ENCODE measurements around the gene RIT2.

The RIT2 gene

GRCh38 chr18:42773870-42774269, 341.6 kb downstream of the RIT2 start:
- H3K4me1 ChIP-seq (ENCODE audit: control insufficient read depth, insufficient read depth, low read length, poor library complexity, severe bottlenecking): no peaks in the 10 kb centered on the region
- no peaks in the 10 kb centered on the region for H3K9me3 ChIP-seq (ENCODE audit: control insufficient read depth, low read length)
- no peak overlapping the region for H3K27ac ChIP-seq (ENCODE audit: low read depth, low read length, severe bottlenecking)
- H3K36me3 ChIP-seq (ENCODE audit: control insufficient read depth, insufficient read depth, low read length): no peaks in the 10 kb centered on the region
- H3K4me3 ChIP-seq (ENCODE audit: extremely low read depth, insufficient read depth, low read length, poor library complexity, severe bottlenecking): no peak overlapping the region
- WGBS, 2 experiments (ENCODE audit: insufficient coverage in 2 of 2): no CpG with 5 or more reads among the region's 1 CpG

GRCh38 chr18:42771936-42772335, 343.5 kb downstream of the RIT2 start:
- H3K9me3 ChIP-seq (ENCODE audit: control insufficient read depth, low read length): no peaks in the 10 kb centered on the region

GRCh38 chr18:42765302-42765701, 350.2 kb downstream of the RIT2 start:
- Histone ChIP-seq H3K36me3 (ENCODE audit: control insufficient read depth, insufficient read depth, low read length) (no peaks in the 10 kb centered on the region), H3K27ac (ENCODE audit: low read depth, low read length, severe bottlenecking) (no peak overlapping the region), H3K4me3 (ENCODE audit: extremely low read depth, insufficient read depth, low read length, poor library complexity, severe bottlenecking) (no peak overlapping the region), H3K9me3 (ENCODE audit: control insufficient read depth, low read length) (no peaks in the 10 kb centered on the region), H3K4me1 (ENCODE audit: control insufficient read depth, insufficient read depth, low read length, poor library complexity, severe bottlenecking) (no peaks in the 10 kb centered on the region)
- WGBS, 2 experiments (ENCODE audit: insufficient coverage in 2 of 2): 60% methylated on average over 1 of the region's 2 CpGs; no CpG with 5 or more reads in 1 of the 2 experiments

More at GRCh38 chr18:42771936-42772335, 343.5 kb downstream of the RIT2 start:
- Histone ChIP-seq H3K36me3 (ENCODE audit: control insufficient read depth, insufficient read depth, low read length) (no peaks in the 10 kb centered on the region), H3K4me1 (ENCODE audit: control insufficient read depth, insufficient read depth, low read length, poor library complexity, severe bottlenecking) (no peaks in the 10 kb centered on the region), H3K27ac (ENCODE audit: low read depth, low read length, severe bottlenecking) (no peak overlapping the region), H3K4me3 (ENCODE audit: extremely low read depth, insufficient read depth, low read length, poor library complexity, severe bottlenecking) (no peak overlapping the region)

GRCh38 chr18:42760290-42760689, 355.2 kb downstream of the RIT2 start:
- H3K9me3 ChIP-seq (ENCODE audit: control insufficient read depth, low read length): no peaks in the 10 kb centered on the region
- H3K4me1 ChIP-seq (ENCODE audit: control insufficient read depth, insufficient read depth, low read length, poor library complexity, severe bottlenecking): no peaks in the 10 kb centered on the region
- H3K36me3 ChIP-seq (ENCODE audit: control insufficient read depth, insufficient read depth, low read length): no peaks in the 10 kb centered on the region
- H3K27ac ChIP-seq (ENCODE audit: low read depth, low read length, severe bottlenecking): no peak overlapping the region
- no CpG with 5 or more reads among the region's 1 CpG for WGBS, 2 experiments (ENCODE audit: insufficient coverage in 2 of 2)
- no peak overlapping the region for H3K4me3 ChIP-seq (ENCODE audit: extremely low read depth, insufficient read depth, low read length, poor library complexity, severe bottlenecking)

GRCh38 chr18:42758852-42759251, 356.6 kb downstream of the RIT2 start:
- no peak overlapping the region for H3K27ac ChIP-seq (ENCODE audit: low read depth, low read length, severe bottlenecking)
- H3K9me3 ChIP-seq (ENCODE audit: control insufficient read depth, low read length): no peaks in the 10 kb centered on the region
- WGBS, 2 experiments (ENCODE audit: insufficient coverage in 2 of 2): 80% methylated on average over 2 of the region's 2 CpGs; no CpG with 5 or more reads in 1 of the 2 experiments
- no peak overlapping the region for H3K4me3 ChIP-seq (ENCODE audit: extremely low read depth, insufficient read depth, low read length, poor library complexity, severe bottlenecking)
- H3K36me3 ChIP-seq (ENCODE audit: control insufficient read depth, insufficient read depth, low read length): no peaks in the 10 kb centered on the region
- H3K4me1 ChIP-seq (ENCODE audit: control insufficient read depth, insufficient read depth, low read length, poor library complexity, severe bottlenecking): no peaks in the 10 kb centered on the region

- WGBS, 2 experiments (ENCODE audit: insufficient coverage in 2 of 2): 84 to 88% methylated on average over 3 of the region's 3 CpGs
- H3K27ac ChIP-seq (ENCODE audit: low read depth, low read length, severe bottlenecking): no peak overlapping the region
- no peaks in the 10 kb centered on the region for H3K9me3 ChIP-seq (ENCODE audit: control insufficient read depth, low read length)
- H3K4me3 ChIP-seq (ENCODE audit: extremely low read depth, insufficient read depth, low read length, poor library complexity, severe bottlenecking): no peak overlapping the region
- H3K4me1 ChIP-seq (ENCODE audit: control insufficient read depth, insufficient read depth, low read length, poor library complexity, severe bottlenecking): no peaks in the 10 kb centered on the region
- no peaks in the 10 kb centered on the region for H3K36me3 ChIP-seq (ENCODE audit: control insufficient read depth, insufficient read depth, low read length)
Observed at GRCh38 chr18:42756214-42756613, 359.3 kb downstream of the RIT2 start.

- WGBS, 2 experiments (ENCODE audit: insufficient coverage in 2 of 2): 87% methylated on average over 2 of the region's 4 CpGs; no CpG with 5 or more reads in 1 of the 2 experiments
- no peak overlapping the region for H3K27ac ChIP-seq (ENCODE audit: low read depth, low read length, severe bottlenecking)
- H3K36me3 ChIP-seq (ENCODE audit: control insufficient read depth, insufficient read depth, low read length): no peaks in the 10 kb centered on the region
- no peaks in the 10 kb centered on the region for H3K9me3 ChIP-seq (ENCODE audit: control insufficient read depth, low read length)
- no peak overlapping the region for H3K4me3 ChIP-seq (ENCODE audit: extremely low read depth, insufficient read depth, low read length, poor library complexity, severe bottlenecking)
- no peaks in the 10 kb centered on the region for H3K4me1 ChIP-seq (ENCODE audit: control insufficient read depth, insufficient read depth, low read length, poor library complexity, severe bottlenecking)
Observed at GRCh38 chr18:42752916-42753315, 362.6 kb downstream of the RIT2 start.

- Histone ChIP-seq H3K4me3 (ENCODE audit: extremely low read depth, insufficient read depth, low read length, poor library complexity, severe bottlenecking) (no peak overlapping the region), H3K27ac (ENCODE audit: low read depth, low read length, severe bottlenecking) (no peak overlapping the region), H3K9me3 (ENCODE audit: control insufficient read depth, low read length) (no peaks in the 10 kb centered on the region), H3K4me1 (ENCODE audit: control insufficient read depth, insufficient read depth, low read length, poor library complexity, severe bottlenecking) (no peaks in the 10 kb centered on the region), H3K36me3 (ENCODE audit: control insufficient read depth, insufficient read depth, low read length) (no peaks in the 10 kb centered on the region)
- WGBS, 2 experiments (ENCODE audit: insufficient coverage in 2 of 2): no CpG with 5 or more reads among the region's 1 CpG
Observed at GRCh38 chr18:42746794-42747193, 368.7 kb downstream of the RIT2 start.

GRCh38 chr18:42745931-42746330, 369.6 kb downstream of the RIT2 start:
- Histone ChIP-seq H3K4me1 (ENCODE audit: control insufficient read depth, insufficient read depth, low read length, poor library complexity, severe bottlenecking) (no peaks in the 10 kb centered on the region), H3K27ac (ENCODE audit: low read depth, low read length, severe bottlenecking) (no peak overlapping the region), H3K36me3 (ENCODE audit: control insufficient read depth, insufficient read depth, low read length) (no peaks in the 10 kb centered on the region), H3K4me3 (ENCODE audit: extremely low read depth, insufficient read depth, low read length, poor library complexity, severe bottlenecking) (no peak overlapping the region), H3K9me3 (ENCODE audit: control insufficient read depth, low read length) (no peaks in the 10 kb centered on the region)

GRCh38 chr18:42745171-42745570, 370.3 kb downstream of the RIT2 start:
- Histone ChIP-seq H3K27ac (ENCODE audit: low read depth, low read length, severe bottlenecking) (no peak overlapping the region), H3K4me1 (ENCODE audit: control insufficient read depth, insufficient read depth, low read length, poor library complexity, severe bottlenecking) (no peaks in the 10 kb centered on the region), H3K36me3 (ENCODE audit: control insufficient read depth, insufficient read depth, low read length) (no peaks in the 10 kb centered on the region), H3K4me3 (ENCODE audit: extremely low read depth, insufficient read depth, low read length, poor library complexity, severe bottlenecking) (no peak overlapping the region), H3K9me3 (ENCODE audit: control insufficient read depth, low read length) (no peaks in the 10 kb centered on the region)

GRCh38 chr18:42743373-42744138, 371.9 kb downstream of the RIT2 start:
- 17 to 40% methylated on average over 3 to 6 of the region's 7 CpGs for WGBS, 2 experiments (ENCODE audit: insufficient coverage in 2 of 2)
- no peaks in the 10 kb centered on the region for H3K9me3 ChIP-seq (ENCODE audit: control insufficient read depth, low read length)
- no peak overlapping the region for H3K27ac ChIP-seq (ENCODE audit: low read depth, low read length, severe bottlenecking)
- H3K4me1 ChIP-seq (ENCODE audit: control insufficient read depth, insufficient read depth, low read length, poor library complexity, severe bottlenecking): no peaks in the 10 kb centered on the region
- H3K36me3 ChIP-seq (ENCODE audit: control insufficient read depth, insufficient read depth, low read length): no peaks in the 10 kb centered on the region
- H3K4me3 ChIP-seq (ENCODE audit: extremely low read depth, insufficient read depth, low read length, poor library complexity, severe bottlenecking): no peak overlapping the region

All from mesodermal cell (in vitro differentiated cells).